Measurements from ENCODE around the gene THNSL1. TPM values are rescaled to one million over a fixed set of nuclear protein-coding genes. Genes with fewer than 3 reads are reported as not detected.

The THNSL1 gene
- total RNA-seq, 2 experiments from 2014 or later, result 9.9 to 10.0 TPM

- Mint-ChIP-seq H3K9me3 (no peaks in the 10 kb centered on the region), H3K27ac (no peak overlapping the region), H3K27me3 (peaks cover 19% of the 10 kb centered on the region), H3K36me3 (ENCODE audit: low read depth) (no peaks in the 10 kb centered on the region), H3K4me1 (ENCODE audit: low read depth) (no peaks in the 10 kb centered on the region), H3K4me3 (no peak overlapping the region)
- DNase-seq, result no peak
- CTCF ChIA-PET, result no interaction called here
- intact Hi-C loops (cut with micrococcal nuclease), result no loop called here
- no peak for TF ChIP-seq CTCF (IDR thresholded peaks at IDR 0.05)
- no peak for ATAC-seq
- POLR2A ChIA-PET, result no interaction called here
These were observed 32.0 kb downstream of the THNSL1 start for GRCh38 chr10:25048450-25048849.

- Mint-ChIP-seq H3K27me3 (peaks cover 15% of the 10 kb centered on the region), H3K4me1 (ENCODE audit: low read depth) (no peaks in the 10 kb centered on the region), H3K36me3 (ENCODE audit: low read depth) (no peaks in the 10 kb centered on the region), H3K27ac (no peak overlapping the region), H3K4me3 (no peak overlapping the region), H3K9me3 (no peaks in the 10 kb centered on the region)
- intact Hi-C loops (cut with micrococcal nuclease), result no loop called here
- CTCF ChIA-PET, result no interaction called here
- TF ChIP-seq CTCF (IDR thresholded peaks at IDR 0.05), result no peak
- POLR2A ChIA-PET, result no interaction called here
- no peak for DNase-seq
- ATAC-seq, result no peak
These were observed 33.6 kb downstream of the THNSL1 start for GRCh38 chr10:25049966-25050365.

GRCh38 chr10:25050402-25050801 lies 34.0 kb downstream of the THNSL1 start:
- no peak overlapping the region for H3K4me3 Mint-ChIP-seq
- intact Hi-C loops (cut with micrococcal nuclease), result no loop called here
- ChIA-PET POLR2A (no interaction called here), CTCF (no interaction called here)
- DNase-seq (no peak), ATAC-seq (no peak)
- peaks cover 15% of the 10 kb centered on the region for H3K27me3 Mint-ChIP-seq
- no peak for TF ChIP-seq CTCF (IDR thresholded peaks at IDR 0.05)
- no peaks in the 10 kb centered on the region for H3K4me1 Mint-ChIP-seq (ENCODE audit: low read depth)
- no peak overlapping the region for H3K27ac Mint-ChIP-seq
- no peaks in the 10 kb centered on the region for H3K9me3 Mint-ChIP-seq
- H3K36me3 Mint-ChIP-seq (ENCODE audit: low read depth), result no peaks in the 10 kb centered on the region

GRCh38 chr10:25052012-25052411 lies 35.6 kb downstream of the THNSL1 start:
- H3K4me1 Mint-ChIP-seq (ENCODE audit: low read depth), result no peaks in the 10 kb centered on the region
- H3K9me3 Mint-ChIP-seq, result no peaks in the 10 kb centered on the region
- no peak for TF ChIP-seq CTCF (IDR thresholded peaks at IDR 0.05)
- ChIA-PET POLR2A (no interaction called here), CTCF (no interaction called here)
- no peak overlapping the region for H3K27ac Mint-ChIP-seq
- DNase-seq (no peak), ATAC-seq (no peak)
- intact Hi-C loops (cut with micrococcal nuclease), result no loop called here
- peaks cover 13% of the 10 kb centered on the region for H3K27me3 Mint-ChIP-seq
- no peak overlapping the region for H3K4me3 Mint-ChIP-seq
- H3K36me3 Mint-ChIP-seq (ENCODE audit: low read depth), result no peaks in the 10 kb centered on the region

- Mint-ChIP-seq H3K36me3 (ENCODE audit: low read depth) (no peaks in the 10 kb centered on the region), H3K9me3 (no peaks in the 10 kb centered on the region), H3K27ac (no peak overlapping the region), H3K4me1 (ENCODE audit: low read depth) (peaks cover 2% of the 10 kb centered on the region), H3K4me3 (no peak overlapping the region), H3K27me3 (no peaks in the 10 kb centered on the region)
- TF ChIP-seq CTCF (IDR thresholded peaks at IDR 0.05), result no peak
- intact Hi-C loops (cut with micrococcal nuclease), result no loop called here
- ATAC-seq (no peak), DNase-seq (no peak)
- CTCF ChIA-PET, result interaction anchor here (1.2 kb wide), 1 partner anchor 25 kb away, joined by 3 read pairs; no protein-coding TSS in a partner anchor
- POLR2A ChIA-PET, result interaction anchor here (0.6 kb wide), 2 partner anchors 39 to 840 kb away, joined by 3 read pairs; no protein-coding TSS in a partner anchor
These were observed 40.3 kb downstream of the THNSL1 start for GRCh38 chr10:25056726-25057125.
